IMR-90 (cell line): ENCODE data around the gene UBASH3B. TPM values are rescaled to one million over a fixed set of nuclear protein-coding genes. Genes with fewer than 3 reads are reported as not detected.

Experiments used
- ATAC-seq: fragments of 200-7000 bp; cut with Tn5 transposase; 2 replicates; pipeline ENCODE4 v1.9.1; 2020; ENCODE audit warnings: low read depth, mild to moderate bottlenecking, moderate library complexity
- BruUV-seq: library from RNA; stranded (reverse); fragments of 400-500 nt; replicated peaks from 2 replicates; lab custom pipeline; 2021; lab: Mats Ljungman, UMichigan
- CTCF ChIA-PET: fragments of 300-600 bp; formaldehyde crosslinking; extraction: SDS; loops from one replicate; lab custom pipeline; 2021; ENCODE audit warnings: antibody characterized with exemption; lab: Yijun Ruan, JAX
- POLR2A ChIA-PET: fragments of 300-600 bp; sonication (Branson Sonifier 250); formaldehyde crosslinking; loops from one replicate; lab custom pipeline; 2022; ENCODE audit warnings: antibody characterized with exemption; ENCODE audit not compliant: unreplicated experiment; lab: Charles Lee
- DNase-seq: peaks from one replicate; pipeline ENCODE4 v3.0.0; 2013
- H2AFZ ChIP-seq: replicated peaks from 2 replicates; pipeline ENCODE3; 2013; ENCODE audit warnings: low read length, mild to moderate bottlenecking; ENCODE audit not compliant: poor library complexity
- H2AK5ac ChIP-seq: 2 replicates; pipeline ENCODE4 v1.6.1; 2013; ENCODE audit warnings: low read depth, low read length, inconsistent platforms
- H2AK9ac ChIP-seq: replicated peaks from 2 replicates; pipeline ENCODE3; 2013; ENCODE audit warnings: mild to moderate bottlenecking, low read depth, low read length, moderate library complexity; ENCODE audit not compliant: poor library complexity
- H2BK120ac ChIP-seq: 2 replicates; pipeline ENCODE4 v1.6.1; 2013; ENCODE audit warnings: low read depth, low read length, inconsistent platforms
- H2BK15ac ChIP-seq: 3 replicates; pipeline ENCODE4 v1.6.1; 2013; ENCODE audit warnings: low read depth, low read length, inconsistent platforms
- H2BK20ac ChIP-seq: 2 replicates; pipeline ENCODE4 v1.6.1; 2013; ENCODE audit warnings: low read depth, mild to moderate bottlenecking, inconsistent platforms, low read length, moderate library complexity
- H2BK5ac ChIP-seq: 2 replicates; pipeline ENCODE4 v1.6.1; 2013; ENCODE audit warnings: mild to moderate bottlenecking, low read depth, low read length, inconsistent platforms; ENCODE audit not compliant: poor library complexity, severe bottlenecking
- H3K14ac ChIP-seq: replicated peaks from 2 replicates; pipeline ENCODE4 v1.6.1; 2013; ENCODE audit warnings: low read depth, low read length, inconsistent platforms
- H3K18ac ChIP-seq: 2 replicates; pipeline ENCODE4 v1.6.1; 2013; ENCODE audit warnings: low read depth, low read length, control low read depth
- H3K23ac ChIP-seq: 2 replicates; pipeline ENCODE4 v1.6.1; 2013; ENCODE audit warnings: low read depth, low read length, inconsistent platforms
- H3K27ac ChIP-seq: 2 replicates; pipeline ENCODE4 v1.5.1; 2013; ENCODE audit warnings: mild to moderate bottlenecking, control low read depth, low read length; ENCODE audit not compliant: insufficient read depth
- H3K27me3 ChIP-seq: 2 replicates; pipeline ENCODE4 v1.6.1; 2013; ENCODE audit warnings: low read length; ENCODE audit not compliant: control insufficient read depth, insufficient read depth
- H3K36me3 ChIP-seq: 2 replicates; pipeline ENCODE4 v1.6.1; 2013; ENCODE audit warnings: low read length, mixed read lengths; ENCODE audit not compliant: control insufficient read depth, insufficient read depth
- H3K4ac ChIP-seq: 2 replicates; pipeline ENCODE4 v1.6.1; 2013; ENCODE audit warnings: low read depth, low read length, inconsistent platforms
- H3K4me1 ChIP-seq: 2 replicates; pipeline ENCODE4 v1.6.1; 2013; ENCODE audit warnings: low read length, mixed read lengths; ENCODE audit not compliant: control insufficient read depth, insufficient read depth
- H3K4me2 ChIP-seq: 2 replicates; pipeline ENCODE4 v1.6.1; 2013; ENCODE audit warnings: low read depth, mild to moderate bottlenecking, control low read depth, low read length, moderate library complexity
- H3K4me3 ChIP-seq: 2 replicates; pipeline ENCODE4 v1.5.1; 2013; ENCODE audit warnings: low read depth, mild to moderate bottlenecking, control low read depth, low read length, moderate library complexity; ENCODE audit not compliant: insufficient read depth
- H3K56ac ChIP-seq: 2 replicates; pipeline ENCODE4 v1.6.1; 2013; ENCODE audit warnings: low read length, inconsistent platforms; ENCODE audit not compliant: insufficient read depth; ENCODE audit errors: extremely low read depth
- H3K79me1 ChIP-seq, 2 experiments: 2 replicates each; pipeline ENCODE4 v1.6.1; 2013; ENCODE audit warnings: low read length in 2 of 2, inconsistent platforms in 1 of 2, low read depth in 1 of 2
- H3K9ac ChIP-seq: 2 replicates; pipeline ENCODE4 v1.6.1; 2013; ENCODE audit warnings: low read depth, low read length, control low read depth
- H3K9me1 ChIP-seq: 2 replicates; pipeline ENCODE4 v1.6.1; 2013; ENCODE audit warnings: low read length, inconsistent platforms; ENCODE audit not compliant: insufficient read depth
- H3K9me3 ChIP-seq: 2 replicates; pipeline ENCODE4 v1.6.1; 2013; ENCODE audit warnings: low read length; ENCODE audit not compliant: control insufficient read depth, insufficient read depth
- H4K20me1 ChIP-seq: 2 replicates; pipeline ENCODE4 v1.6.1; 2013; ENCODE audit warnings: low read length, inconsistent platforms; ENCODE audit not compliant: insufficient read depth
- H4K5ac ChIP-seq: 2 replicates; pipeline ENCODE4 v1.6.1; 2013; ENCODE audit warnings: mild to moderate bottlenecking, low read depth, low read length, control low read depth
- H4K8ac ChIP-seq, 2 experiments: 2 replicates each; pipeline ENCODE4 v1.6.1; 2013; ENCODE audit warnings: low read depth in 2 of 2, low read length in 2 of 2, control low read depth in 1 of 2, inconsistent platforms in 1 of 2
- H4K91ac ChIP-seq: 2 replicates; pipeline ENCODE4 v1.6.1; 2013; ENCODE audit warnings: low read depth, low read length, inconsistent platforms; ENCODE audit not compliant: insufficient read depth
- BHLHE40 ChIP-seq: fragments of 150-350 bp; IDR thresholded peaks from 2 replicates; pipeline ENCODE4 v1.6.1; 2016; ENCODE audit warnings: mild to moderate bottlenecking, low read depth, low read length
- CHD1 ChIP-seq: IDR thresholded peaks from 2 replicates; pipeline ENCODE4 v1.6.1; 2012; ENCODE audit warnings: low read depth, low read length, improper control_type of control experiment
- FOS ChIP-seq: fragments of 150-350 bp; IDR thresholded peaks from 2 replicates; pipeline ENCODE4 v1.6.1; 2016; ENCODE audit warnings: low read depth, low read length
- MAFK ChIP-seq: IDR thresholded peaks from 2 replicates; pipeline ENCODE4 v1.6.1; 2012; ENCODE audit warnings: low read depth, low read length, improper control_type of control experiment
- MAZ ChIP-seq: IDR thresholded peaks from 2 replicates; pipeline ENCODE4 v1.6.1; 2012; ENCODE audit warnings: low read depth, mild to moderate bottlenecking, low read length, improper control_type of control experiment, moderate library complexity, borderline replicate concordance
- MXI1 ChIP-seq: IDR thresholded peaks from 2 replicates; pipeline ENCODE4 v1.6.1; 2012; ENCODE audit warnings: low read depth, mild to moderate bottlenecking, low read length, moderate library complexity, borderline replicate concordance
- RAD21 ChIP-seq: IDR thresholded peaks from 2 replicates; pipeline ENCODE4 v1.6.1; 2012; ENCODE audit warnings: low read length, improper control_type of control experiment
- RCOR1 ChIP-seq: IDR thresholded peaks from 2 replicates; pipeline ENCODE4 v1.6.1; 2012; ENCODE audit warnings: mild to moderate bottlenecking, low read length, improper control_type of control experiment; ENCODE audit not compliant: insufficient replicate concordance
- RFX5 ChIP-seq: IDR thresholded peaks from 2 replicates; pipeline ENCODE4 v1.8.0; 2012; ENCODE audit warnings: low read depth, mild to moderate bottlenecking, low read length, moderate library complexity
- SMC3 ChIP-seq: fragments of 150-350 bp; IDR thresholded peaks from 2 replicates; pipeline ENCODE4 v1.6.1; 2016; ENCODE audit warnings: low read depth, mild to moderate bottlenecking, antibody characterized with exemption, low read length, moderate library complexity
- WGBS, 2 experiments: methylation state at CpG; one replicate each; pipeline versions ENCODE4 v1.1.5 to v1.1.7; 2013; ENCODE audit warnings: missing lambda C conversion rate in 2 of 2; ENCODE audit not compliant: insufficient read length in 1 of 2; ENCODE audit errors: extremely low coverage in 2 of 2; 5-methylcytosine and 5-hydroxymethylcytosine counted together
- dilution Hi-C: fragments of 300-500 bp; cut with HindIII; formaldehyde crosslinking; loops from one replicate; pipeline ENCODE4 v1.14.3; 2018; ENCODE audit warnings: low sequenced_read_pairs; ENCODE audit not compliant: unreplicated experiment
- in situ Hi-C: fragments of 300-500 bp; cut with MboI; formaldehyde crosslinking; loops from 3 replicates; pipeline ENCODE4 v1.14.3; 2019; ENCODE audit warnings: low sequenced_read_pairs, inconsistent platforms, mixed read lengths
- intact Hi-C: fragments of 100-400 bp; cut with micrococcal nuclease; formaldehyde crosslinking; loops from 2 replicates; pipeline ENCODE4 v1.10.0; 2022
- polyA plus RNA-seq, 3 experiments: library from polyadenylated mRNA; depleted of rRNA; stranded (reverse); fragments of >200 nt; gene quantifications; 2 replicates each; pipeline ENCODE4 v1.2.3, GENCODE V29; 2012; ENCODE audit warnings: low replicate concordance in 1 of 3
- total RNA-seq: library from RNA; depleted of rRNA; stranded (reverse); fragments of >200 nt; gene quantifications from 2 replicates; pipeline ENCODE4 v1.2.3, GENCODE V29; 2012
- TF ChIP-seq, protein P1 (sequence below): conservative IDR thresholded peaks from 2 replicates; pipeline ENCODE4 v1.5.1; 2012; ENCODE audit warnings: mild to moderate bottlenecking, low read depth, low read length, improper control_type of control experiment
- TF ChIP-seq, protein P2 (sequence below): fragments of 150-350 bp; IDR thresholded peaks from 2 replicates; pipeline ENCODE4 v1.6.1; 2016; ENCODE audit warnings: low read depth, mild to moderate bottlenecking, low read length, moderate library complexity, borderline replicate concordance

UBASH3B gene
- total and polyA plus RNA-seq, 2 of the 4 experiments (the other 2 are of a cell fraction): 27.2 to 48.0 TPM

DNA sequence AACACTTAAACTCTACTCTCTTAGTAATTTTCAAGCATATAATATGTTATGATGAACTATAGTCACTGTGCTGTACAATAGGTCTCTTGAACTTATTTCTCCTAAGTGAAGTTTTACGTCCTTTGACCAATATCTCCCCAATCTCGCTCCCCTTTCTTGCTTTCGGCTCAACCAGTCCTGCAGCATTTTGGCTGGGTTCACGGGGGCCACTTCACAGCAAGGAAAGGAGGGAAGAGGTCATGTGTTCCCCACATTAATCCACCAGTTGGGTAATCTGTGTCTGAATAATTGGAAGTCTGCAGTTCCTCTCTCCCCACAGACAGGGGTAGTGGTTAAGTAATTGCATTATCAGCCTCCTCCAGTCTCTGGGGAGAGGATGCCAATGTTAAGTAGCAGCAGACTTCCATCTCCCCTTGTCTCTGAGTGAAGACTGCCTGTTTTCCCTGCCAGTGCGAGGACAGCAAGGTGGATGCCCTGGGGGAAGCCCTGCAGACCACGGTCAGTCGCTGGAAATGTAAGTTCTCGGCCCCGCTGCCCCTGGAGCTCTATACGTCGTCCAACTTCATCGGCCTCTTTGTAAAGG, 123.6 kb downstream of the UBASH3B start:
- no peak overlapping the region for H4K8ac ChIP-seq
- no peak for DNase-seq
- ATAC-seq: no peak
- peaks cover 15 to 17% of the 10 kb centered on the region in 2 experiments for H3K79me1 ChIP-seq
- H4K91ac ChIP-seq: no peak overlapping the region
- dilution Hi-C loops: no loop called here
- intact Hi-C loops: no loop called here
- no peak overlapping the region for H2AK9ac ChIP-seq
- peak overlapping the region; percentile 34 for H2AFZ ChIP-seq
- no peak overlapping the region for H4K5ac ChIP-seq
- no TSS peak for BruUV-seq
- no peaks in the 10 kb centered on the region for H3K27me3 ChIP-seq
- H2BK20ac ChIP-seq: no peak overlapping the region
- TF ChIP-seq MAFK (no peak), BHLHE40 (no peak), SMC3 (no peak), MXI1 (no peak), MAZ (no peak), RAD21 (no peak), CHD1 (no peak), RFX5 (no peak), RCOR1 (no peak), FOS (no peak)
- TF ChIP-seq, protein P1, sequence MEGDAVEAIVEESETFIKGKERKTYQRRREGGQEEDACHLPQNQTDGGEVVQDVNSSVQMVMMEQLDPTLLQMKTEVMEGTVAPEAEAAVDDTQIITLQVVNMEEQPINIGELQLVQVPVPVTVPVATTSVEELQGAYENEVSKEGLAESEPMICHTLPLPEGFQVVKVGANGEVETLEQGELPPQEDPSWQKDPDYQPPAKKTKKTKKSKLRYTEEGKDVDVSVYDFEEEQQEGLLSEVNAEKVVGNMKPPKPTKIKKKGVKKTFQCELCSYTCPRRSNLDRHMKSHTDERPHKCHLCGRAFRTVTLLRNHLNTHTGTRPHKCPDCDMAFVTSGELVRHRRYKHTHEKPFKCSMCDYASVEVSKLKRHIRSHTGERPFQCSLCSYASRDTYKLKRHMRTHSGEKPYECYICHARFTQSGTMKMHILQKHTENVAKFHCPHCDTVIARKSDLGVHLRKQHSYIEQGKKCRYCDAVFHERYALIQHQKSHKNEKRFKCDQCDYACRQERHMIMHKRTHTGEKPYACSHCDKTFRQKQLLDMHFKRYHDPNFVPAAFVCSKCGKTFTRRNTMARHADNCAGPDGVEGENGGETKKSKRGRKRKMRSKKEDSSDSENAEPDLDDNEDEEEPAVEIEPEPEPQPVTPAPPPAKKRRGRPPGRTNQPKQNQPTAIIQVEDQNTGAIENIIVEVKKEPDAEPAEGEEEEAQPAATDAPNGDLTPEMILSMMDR: no peak
- TF ChIP-seq, protein P2, sequence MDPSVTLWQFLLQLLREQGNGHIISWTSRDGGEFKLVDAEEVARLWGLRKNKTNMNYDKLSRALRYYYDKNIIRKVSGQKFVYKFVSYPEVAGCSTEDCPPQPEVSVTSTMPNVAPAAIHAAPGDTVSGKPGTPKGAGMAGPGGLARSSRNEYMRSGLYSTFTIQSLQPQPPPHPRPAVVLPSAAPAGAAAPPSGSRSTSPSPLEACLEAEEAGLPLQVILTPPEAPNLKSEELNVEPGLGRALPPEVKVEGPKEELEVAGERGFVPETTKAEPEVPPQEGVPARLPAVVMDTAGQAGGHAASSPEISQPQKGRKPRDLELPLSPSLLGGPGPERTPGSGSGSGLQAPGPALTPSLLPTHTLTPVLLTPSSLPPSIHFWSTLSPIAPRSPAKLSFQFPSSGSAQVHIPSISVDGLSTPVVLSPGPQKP: no peak
- no peak overlapping the region for H3K27ac ChIP-seq
- in situ Hi-C loops: no loop called here
- peaks cover 3% of the 10 kb centered on the region for H3K4me1 ChIP-seq
- H2BK120ac ChIP-seq: no peak overlapping the region
- no peak overlapping the region for H3K9ac ChIP-seq
- H3K56ac ChIP-seq: no peak overlapping the region
- POLR2A ChIA-PET: no interaction called here
- H3K9me3 ChIP-seq: no peaks in the 10 kb centered on the region
- WGBS, 2 experiments: 94% methylated on average over 5 of the region's 12 CpGs; no CpG with 5 or more reads in 1 of the 2 experiments
- peaks cover 8% of the 10 kb centered on the region for H3K9me1 ChIP-seq
- peaks cover 19% of the 10 kb centered on the region for H3K36me3 ChIP-seq
- H2BK5ac ChIP-seq: no peak overlapping the region
- H3K18ac ChIP-seq: no peak overlapping the region
- no peak overlapping the region for H3K23ac ChIP-seq
- peaks cover 2% of the 10 kb centered on the region; the same call in 1 of the 2 replicates for H4K20me1 ChIP-seq
- no peak overlapping the region for H3K4me2 ChIP-seq
- H3K4me3 ChIP-seq: no peak overlapping the region
- H3K4ac ChIP-seq: no peak overlapping the region
- H3K14ac ChIP-seq: no peak overlapping the region
- CTCF ChIA-PET: no interaction called here
- no peak overlapping the region for H2BK15ac ChIP-seq
- H2AK5ac ChIP-seq: peak overlapping the region; percentile 17; the same call in 1 of the 2 replicates
